Measurements from ENCODE around the gene SYNRG. TPM values are rescaled to one million over a fixed set of nuclear protein-coding genes. Genes with fewer than 3 reads are reported as not detected.

SYNRG gene
- total RNA-seq, 1 donor, result 23.9 TPM

GRCh38 chr17:37585066-37585465 is 24.2 kb downstream of the SYNRG start:
- Histone ChIP-seq H3K79me2 (ENCODE audit: insufficient read depth, low read length) (peaks cover 16% of the 10 kb centered on the region), H3K27ac (ENCODE audit: low read depth, low read length) (no peak overlapping the region), H2AFZ (ENCODE audit: low read length) (no peak overlapping the region), H3K4me3 (ENCODE audit: insufficient read depth, low read length) (no peak overlapping the region), H3K9me3 (ENCODE audit: low read depth, low read length) (no peaks in the 10 kb centered on the region), H3K4me1 (ENCODE audit: insufficient read depth, low read length) (no peaks in the 10 kb centered on the region), H3K4me2 (ENCODE audit: insufficient read depth, low read length) (no peak overlapping the region), H3K27me3 (ENCODE audit: insufficient read depth, low read length) (no peaks in the 10 kb centered on the region), H4K20me1 (ENCODE audit: insufficient read depth, low read length) (peaks cover 6% of the 10 kb centered on the region), H3K36me3 (ENCODE audit: insufficient read depth, low read length) (peaks cover 48% of the 10 kb centered on the region)
- DNase-seq (ENCODE audit: insufficient read length, low spot score, missing footprints), result no peak
- TF ChIP-seq CTCF (IDR thresholded peaks at IDR 0.05; ENCODE audit: extremely low read depth, low read depth, low read length), result no peak

- Histone ChIP-seq H3K4me1 (ENCODE audit: insufficient read depth, low read length) (no peaks in the 10 kb centered on the region), H3K27ac (ENCODE audit: low read depth, low read length) (no peak overlapping the region), H3K27me3 (ENCODE audit: insufficient read depth, low read length) (no peaks in the 10 kb centered on the region), H3K79me2 (ENCODE audit: insufficient read depth, low read length) (no peaks in the 10 kb centered on the region), H2AFZ (ENCODE audit: low read length) (no peak overlapping the region), H3K4me2 (ENCODE audit: insufficient read depth, low read length) (no peak overlapping the region), H3K36me3 (ENCODE audit: insufficient read depth, low read length) (peaks cover 26% of the 10 kb centered on the region), H3K4me3 (ENCODE audit: insufficient read depth, low read length) (no peak overlapping the region), H4K20me1 (ENCODE audit: insufficient read depth, low read length) (no peaks in the 10 kb centered on the region), H3K9me3 (ENCODE audit: low read depth, low read length) (no peaks in the 10 kb centered on the region)
- DNase-seq (ENCODE audit: insufficient read length, low spot score, missing footprints), result no peak
- TF ChIP-seq CTCF (IDR thresholded peaks at IDR 0.05; ENCODE audit: extremely low read depth, low read depth, low read length), result no peak
Observed at GRCh38 chr17:37576281-37576680, 32.9 kb downstream of the SYNRG start.

GRCh38 chr17:37574427-37574826 is 34.8 kb downstream of the SYNRG start:
- no peak for TF ChIP-seq CTCF (IDR thresholded peaks at IDR 0.05; ENCODE audit: extremely low read depth, low read depth, low read length)

GRCh38 chr17:37571674-37572073 is 37.5 kb downstream of the SYNRG start:
- no peaks in the 10 kb centered on the region for H3K9me3 ChIP-seq (ENCODE audit: low read depth, low read length)
- H3K27me3 ChIP-seq (ENCODE audit: insufficient read depth, low read length), result no peaks in the 10 kb centered on the region
- H3K79me2 ChIP-seq (ENCODE audit: insufficient read depth, low read length), result no peaks in the 10 kb centered on the region
- no peak overlapping the region for H3K27ac ChIP-seq (ENCODE audit: low read depth, low read length)
- H4K20me1 ChIP-seq (ENCODE audit: insufficient read depth, low read length), result no peaks in the 10 kb centered on the region
- H3K4me2 ChIP-seq (ENCODE audit: insufficient read depth, low read length), result no peak overlapping the region
- H2AFZ ChIP-seq (ENCODE audit: low read length), result no peak overlapping the region
- peaks cover 39% of the 10 kb centered on the region for H3K36me3 ChIP-seq (ENCODE audit: insufficient read depth, low read length)
- DNase-seq (ENCODE audit: insufficient read length, low spot score, missing footprints), result no peak
- H3K4me1 ChIP-seq (ENCODE audit: insufficient read depth, low read length), result no peaks in the 10 kb centered on the region
- no peak overlapping the region for H3K4me3 ChIP-seq (ENCODE audit: insufficient read depth, low read length)
- TF ChIP-seq CTCF (IDR thresholded peaks at IDR 0.05; ENCODE audit: extremely low read depth, low read depth, low read length), result no peak

More at GRCh38 chr17:37574427-37574826, 34.8 kb downstream of the SYNRG start:
- Histone ChIP-seq H4K20me1 (ENCODE audit: insufficient read depth, low read length) (no peaks in the 10 kb centered on the region), H3K27ac (ENCODE audit: low read depth, low read length) (no peak overlapping the region), H3K79me2 (ENCODE audit: insufficient read depth, low read length) (no peaks in the 10 kb centered on the region), H3K36me3 (ENCODE audit: insufficient read depth, low read length) (peaks cover 35% of the 10 kb centered on the region), H3K9me3 (ENCODE audit: low read depth, low read length) (no peaks in the 10 kb centered on the region), H3K4me1 (ENCODE audit: insufficient read depth, low read length) (no peaks in the 10 kb centered on the region), H3K4me3 (ENCODE audit: insufficient read depth, low read length) (no peak overlapping the region), H2AFZ (ENCODE audit: low read length) (no peak overlapping the region), H3K27me3 (ENCODE audit: insufficient read depth, low read length) (no peaks in the 10 kb centered on the region), H3K4me2 (ENCODE audit: insufficient read depth, low read length) (no peak overlapping the region)
- DNase-seq (ENCODE audit: insufficient read length, low spot score, missing footprints), result no peak

Measured in osteoblast (primary cell).